ENCODE measurements around the gene NKX6-1.

The NKX6-1 gene

GRCh38 chr4:84472154-84472553, 26.9 kb downstream of the NKX6-1 start:
- DNase-seq, result no peak

DNA sequence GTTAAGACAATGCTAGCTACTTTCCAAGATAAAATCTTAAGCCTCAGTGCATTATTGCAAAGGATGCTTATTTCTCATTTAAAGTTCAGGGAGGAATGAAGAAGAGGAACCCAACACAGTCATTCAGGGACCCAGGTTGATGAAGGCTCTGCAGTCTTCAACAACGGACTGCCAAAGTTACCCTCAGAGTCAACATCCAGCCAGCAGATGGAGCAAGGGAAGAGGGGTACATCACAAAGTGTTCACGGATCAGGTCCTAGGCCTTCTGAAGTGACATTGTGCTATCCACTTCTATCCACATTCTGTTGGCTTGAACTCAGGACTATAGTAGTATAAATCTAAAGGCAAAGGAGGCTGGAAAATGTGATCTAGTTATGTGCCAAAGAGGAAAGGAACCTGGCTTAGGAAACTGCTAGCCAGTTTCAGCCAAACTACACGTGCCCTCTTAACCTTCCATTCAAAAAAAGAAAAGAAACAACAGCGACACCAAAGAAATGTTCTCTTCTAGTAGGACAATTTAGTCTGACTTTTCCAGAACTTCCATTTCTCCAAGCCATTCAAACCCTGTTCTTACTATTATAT, 28.8 kb downstream of the NKX6-1 start:
- DNase-seq, result no peak

- DNase-seq, result no peak
Observed at GRCh38 chr4:84467601-84468000, 31.5 kb downstream of the NKX6-1 start.

DNA sequence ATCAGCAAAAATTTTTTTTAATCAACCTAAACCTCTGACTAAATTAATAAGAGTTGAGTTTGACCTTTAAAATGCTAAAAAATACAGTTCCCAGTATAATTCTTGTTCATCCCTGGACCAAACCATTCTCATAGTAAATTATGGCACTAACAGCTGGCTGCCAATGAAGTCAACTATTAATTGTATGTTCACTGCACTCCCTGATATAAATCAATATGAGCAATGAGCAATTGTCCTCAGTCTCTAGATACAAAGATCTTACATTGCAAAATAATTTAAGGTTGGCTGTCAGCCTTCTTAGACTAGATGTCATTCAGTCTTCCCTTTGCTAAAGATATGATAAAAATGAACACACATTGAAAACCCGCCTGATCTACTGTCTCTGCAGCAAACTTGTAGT, 39.3 kb downstream of the NKX6-1 start:
- DNase-seq, result no peak

GRCh38 chr4:84456157-84456556, 42.9 kb downstream of the NKX6-1 start:
- DNase-seq, result peak; percentile 12

DNA sequence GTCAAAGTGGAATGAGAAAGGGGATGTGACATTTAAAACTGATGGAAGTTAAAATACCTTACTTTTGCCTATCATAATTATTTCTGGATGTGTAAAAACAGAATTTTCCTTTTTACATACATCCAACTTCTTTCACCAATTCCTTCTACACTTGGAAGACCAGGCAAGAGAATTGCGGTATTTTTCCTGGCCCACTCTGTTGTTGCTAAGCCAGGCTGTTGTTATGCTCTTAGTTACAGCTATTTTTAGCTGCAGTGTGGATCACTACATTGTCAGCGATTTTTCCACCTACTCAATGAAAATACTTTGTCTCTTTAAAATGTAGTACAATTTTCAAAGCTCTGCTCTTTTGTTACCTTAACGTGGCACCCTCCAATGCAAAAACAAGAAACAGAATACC, 43.4 kb downstream of the NKX6-1 start:
- peak; percentile 29 for DNase-seq

- DNase-seq, result no peak
Observed at GRCh38 chr4:84451546-84451945, 47.5 kb downstream of the NKX6-1 start.

DNA sequence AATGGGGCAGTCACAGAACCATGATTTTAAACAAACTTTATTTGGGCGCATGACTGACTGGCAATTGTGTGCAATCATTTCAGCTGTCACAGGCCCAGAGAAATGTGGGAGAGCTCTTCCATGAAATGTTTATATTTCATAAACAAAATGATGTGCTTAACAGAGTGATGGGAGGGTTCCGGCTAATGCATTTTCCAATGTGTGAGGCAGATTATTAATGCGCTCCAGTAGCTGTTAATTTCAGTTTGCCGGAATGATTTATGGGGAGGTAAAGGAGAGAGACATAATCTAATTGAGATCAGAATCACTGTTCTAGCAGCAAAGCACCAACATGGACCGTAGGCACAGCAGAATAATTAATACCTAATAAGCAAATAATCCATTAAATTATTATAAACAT, 55.6 kb downstream of the NKX6-1 start:
- no peak for DNase-seq

GRCh38 chr4:84442778-84443177, 56.3 kb downstream of the NKX6-1 start:
- no peak for DNase-seq
